Measurements from ENCODE around the gene DCUN1D4. TPM values are rescaled to one million over a fixed set of nuclear protein-coding genes. Genes with fewer than 3 reads are reported as not detected.

DCUN1D4 gene
- total RNA-seq, 2 experiments from 2014 or later = 28.4 to 30.0 TPM

Other genes with a start within 250 kb of the DCUN1D4 start
- gene LRRC66, start 177.2 kb downstream of the DCUN1D4 start, total RNA-seq = under 1 TPM; 0.15 to 0.21 TPM
- gene SGCB, start 195.1 kb downstream of the DCUN1D4 start, total RNA-seq = 10 to 100 TPM; 12.1 to 12.6 TPM
- under 1 TPM; 0.35 to 0.53 TPM for gene SPATA18, start 208.2 kb downstream of the DCUN1D4 start, total RNA-seq

Data from activated CD8-positive, alpha-beta memory T cell treated with anti-CD3 and anti-CD28 coated beads, Interleukin-2, amount 10 ng/mL, durations not matched to agents 7 days and 5 days (primary cell).